EL (cell line): ENCODE measurements around the gene DAB2IP.

Source experiments
- DNase-seq: peaks from one replicate; pipeline ENCODE4 v3.0.0-alpha.2; 2016

DAB2IP gene

DNA sequence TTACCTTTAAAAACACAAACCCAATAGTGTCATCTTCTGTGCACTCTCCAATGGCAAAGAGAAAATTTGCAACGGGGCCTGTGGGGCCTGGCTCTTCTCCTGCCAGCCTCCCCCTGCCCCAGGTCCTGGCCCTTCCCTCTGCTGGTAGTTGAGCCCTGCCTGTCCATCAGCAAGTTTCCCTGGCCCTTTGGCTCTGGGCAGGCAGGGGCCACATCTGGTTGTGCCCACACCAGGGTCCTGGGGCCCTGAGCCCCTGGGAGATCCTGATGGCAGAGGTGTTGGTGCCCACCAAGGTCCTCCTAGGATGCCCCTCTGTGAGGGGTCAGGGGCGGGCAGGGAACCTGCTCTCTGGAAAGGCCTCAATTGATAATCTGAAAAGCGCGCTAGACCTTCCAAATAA, 157.3 kb downstream of the DAB2IP start:
- no peak for DNase-seq

DNA sequence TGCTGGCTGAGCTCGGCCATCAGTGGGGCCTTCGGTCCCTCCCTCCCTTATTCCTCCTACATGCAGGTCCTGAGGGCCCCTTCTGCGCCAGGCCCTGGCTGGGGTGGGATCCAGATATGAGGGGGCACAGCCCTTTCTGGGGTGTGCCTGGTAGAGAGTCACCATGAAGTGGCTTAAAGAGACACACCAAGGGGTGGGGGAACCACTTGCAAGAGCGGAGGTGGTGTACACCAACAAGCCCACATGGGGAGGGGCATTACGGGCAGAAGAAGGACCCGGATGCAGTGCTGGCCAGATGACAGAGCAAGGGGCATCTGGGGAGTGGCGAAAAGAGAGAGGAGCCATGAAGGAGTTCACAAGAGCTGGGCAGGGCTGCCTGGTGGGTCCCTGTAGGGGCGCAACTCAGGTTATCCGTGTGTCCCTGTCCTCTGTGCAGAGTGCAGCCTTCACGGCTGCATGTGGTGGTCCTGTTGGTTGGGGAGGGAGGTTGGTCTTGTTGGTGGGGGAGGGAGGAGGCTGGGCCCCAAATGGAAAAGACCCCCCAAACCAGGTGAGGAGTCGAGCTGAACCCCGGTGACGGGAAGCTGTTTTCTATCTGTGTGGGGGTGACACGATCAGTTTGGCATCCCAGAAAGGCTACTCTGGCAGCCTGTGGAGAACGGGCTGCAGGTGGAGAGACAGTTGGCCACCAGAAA, 158.1 kb downstream of the DAB2IP start:
- DNase-seq, result no peak

DNA sequence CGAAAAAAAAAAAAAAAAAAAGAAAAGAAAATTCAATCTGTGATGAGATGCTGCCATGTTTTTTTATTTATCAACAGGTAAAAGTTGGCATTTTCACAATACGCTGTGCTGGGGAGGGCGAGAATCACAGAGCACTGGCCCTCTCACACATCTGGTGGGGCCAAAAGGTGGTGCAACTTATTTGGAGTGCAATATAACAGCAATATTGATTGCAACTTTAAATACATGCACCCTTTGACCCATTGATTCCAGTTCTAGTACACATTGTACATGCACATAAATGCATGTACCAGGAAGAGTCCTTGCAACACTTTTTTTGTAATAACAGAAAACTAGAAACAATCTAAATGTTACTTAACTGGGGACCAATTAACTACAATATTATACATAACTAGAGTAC, 159.1 kb downstream of the DAB2IP start:
- DNase-seq, result no peak

DNA sequence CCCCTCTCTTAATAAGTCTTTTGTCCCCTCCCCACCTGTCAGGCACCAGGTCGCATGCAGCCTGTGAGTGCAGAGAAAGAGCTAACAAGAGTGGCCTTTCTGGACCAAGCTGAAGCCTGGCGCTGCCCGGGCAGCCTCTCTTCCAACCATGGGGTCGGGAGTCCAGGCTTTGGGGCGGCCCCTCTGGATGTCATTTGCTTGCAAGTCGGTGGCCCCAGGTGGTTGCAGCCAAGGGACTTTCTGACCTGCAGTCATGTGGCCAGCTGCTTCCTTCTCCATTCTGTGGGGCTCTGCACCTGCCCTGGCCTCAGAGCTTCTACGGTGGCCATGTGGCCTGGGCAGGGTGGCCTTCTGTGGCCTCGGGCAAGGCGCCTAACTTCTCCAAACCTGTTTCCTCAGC, 159.7 kb downstream of the DAB2IP start:
- DNase-seq, result no peak

DNA sequence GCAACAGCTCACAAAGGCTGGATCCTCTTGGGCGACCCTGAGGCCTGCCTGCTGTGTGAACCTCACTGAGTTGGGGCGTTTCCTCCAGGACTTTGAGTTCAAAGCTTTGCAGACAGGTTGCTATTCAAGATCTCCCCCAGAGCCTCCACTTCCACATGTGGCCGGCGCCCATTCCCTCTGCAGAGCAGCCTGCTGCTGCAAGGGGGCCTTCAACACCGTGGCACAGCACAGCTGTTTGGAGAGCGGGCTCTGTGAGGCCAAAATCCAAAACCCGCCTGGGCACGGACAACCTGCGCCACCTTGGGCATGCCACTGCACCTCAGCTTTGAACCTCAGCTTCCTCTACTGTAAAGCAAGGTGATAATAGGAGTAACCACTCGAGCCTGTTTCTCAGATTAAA, 160.3 kb downstream of the DAB2IP start:
- DNase-seq, result no peak

GRCh38 chr9:121812159-121812735, 160.8 kb downstream of the DAB2IP start:
- DNase-seq, result no peak

GRCh38 chr9:121813519-121814210, 162.2 kb downstream of the DAB2IP start:
- no peak for DNase-seq

GRCh38 chr9:121814594-121814993, 163.2 kb downstream of the DAB2IP start:
- DNase-seq, result no peak

DNA sequence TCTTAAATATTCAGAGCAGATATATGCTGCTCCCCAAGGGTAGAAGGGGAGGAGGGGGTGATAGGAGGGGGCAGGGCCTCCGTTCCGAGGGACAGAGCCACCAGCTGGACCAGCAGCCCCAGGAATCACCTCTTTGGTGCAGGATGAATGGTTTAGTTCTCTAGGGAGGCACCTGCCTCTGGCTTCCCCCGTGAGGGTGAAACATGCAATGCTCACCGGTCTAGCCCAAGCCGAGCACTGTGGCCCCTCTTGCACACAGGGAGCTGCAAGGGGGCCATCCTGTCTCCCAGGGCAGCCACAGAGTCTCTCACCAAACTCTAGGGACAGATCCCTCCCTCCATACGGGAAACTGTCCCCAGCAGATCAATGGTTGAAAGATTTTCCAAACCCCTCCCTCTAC, 163.7 kb downstream of the DAB2IP start:
- DNase-seq, result no peak

DNA sequence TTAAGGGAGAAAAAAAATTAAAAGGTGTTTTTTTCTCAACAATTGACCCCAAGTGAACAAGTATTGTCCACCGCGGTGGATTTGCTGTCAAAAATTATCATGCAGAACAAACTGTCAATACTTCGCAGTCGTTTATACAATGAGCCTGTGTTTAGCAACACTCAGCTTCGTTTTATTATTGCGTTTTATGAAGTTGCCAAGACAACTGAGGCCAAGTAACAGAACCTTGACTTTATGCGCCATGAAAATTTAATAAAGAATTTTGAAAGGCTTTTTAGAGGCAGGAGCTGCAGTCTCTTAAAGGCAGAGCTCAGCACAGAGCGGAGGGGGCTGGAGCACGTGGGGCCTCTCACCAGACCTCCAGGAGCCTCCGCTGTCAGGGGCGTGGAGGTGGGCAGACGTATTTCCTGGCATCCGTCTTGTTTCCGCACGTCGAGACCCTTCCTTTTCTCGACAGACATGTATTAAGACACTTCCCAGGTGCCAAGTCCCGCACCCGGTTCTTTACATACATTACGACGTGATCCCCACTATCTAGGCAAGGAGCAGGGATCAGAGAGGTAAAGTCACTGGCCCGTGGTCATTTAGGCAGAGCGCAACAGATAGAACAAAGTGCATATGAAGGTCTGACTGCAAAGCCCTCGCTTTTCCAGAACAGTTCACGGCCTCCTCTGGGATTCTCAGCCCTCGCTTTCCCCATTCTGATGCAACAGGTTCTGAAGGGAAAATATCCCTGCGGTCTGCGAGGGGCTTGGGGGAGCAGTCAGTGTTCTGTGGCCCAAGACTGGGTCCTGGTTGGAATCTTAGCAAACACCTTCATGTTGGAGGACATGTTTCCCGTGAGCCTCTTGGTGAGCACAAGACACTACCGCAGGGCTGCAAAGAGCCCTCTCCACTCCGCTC, 164.4 kb downstream of the DAB2IP start:
- no peak for DNase-seq

DNA sequence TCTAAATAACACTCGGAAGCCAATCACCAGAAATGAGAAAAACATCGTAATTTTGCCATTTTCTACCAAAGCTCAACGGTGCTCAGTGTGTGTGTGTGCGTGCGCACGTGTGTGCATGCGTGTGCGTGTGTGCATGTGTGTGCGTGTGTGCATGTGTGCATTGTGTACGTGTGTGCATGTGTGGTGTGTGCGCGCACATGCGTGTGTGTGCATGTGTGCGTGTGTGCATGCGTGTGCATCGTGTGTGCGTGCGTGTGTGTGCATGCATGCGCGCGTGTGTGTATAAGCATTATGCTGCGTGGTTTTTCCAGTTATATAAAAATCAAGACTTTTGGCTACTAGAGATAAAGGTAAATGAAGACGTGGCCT, 165.0 kb downstream of the DAB2IP start:
- no peak for DNase-seq

GRCh38 chr9:121816845-121817450, 165.5 kb downstream of the DAB2IP start:
- DNase-seq, result no peak

DNA sequence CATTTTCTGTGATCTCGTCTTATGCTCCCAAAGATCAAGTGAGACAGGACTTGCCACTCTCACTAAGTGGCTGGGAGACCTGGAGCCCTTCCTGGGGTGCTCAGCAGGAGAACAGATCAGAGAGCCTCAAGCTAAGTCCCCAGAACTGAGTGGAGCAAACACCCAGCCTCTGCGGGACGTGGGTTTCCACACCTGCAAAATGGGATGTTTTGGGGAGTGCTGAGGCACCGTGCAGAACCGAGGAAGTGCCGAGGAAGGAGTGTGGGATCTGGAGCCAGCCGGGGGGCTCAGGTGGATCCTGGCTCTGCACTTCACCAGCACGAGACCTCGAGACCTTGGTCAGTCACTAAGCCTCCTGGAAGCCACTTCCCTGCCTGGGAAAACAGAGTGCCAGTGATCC, 166.0 kb downstream of the DAB2IP start:
- DNase-seq, result no peak

- no peak for DNase-seq
Measured at GRCh38 chr9:121818016-121818661, 166.7 kb downstream of the DAB2IP start.

DNA sequence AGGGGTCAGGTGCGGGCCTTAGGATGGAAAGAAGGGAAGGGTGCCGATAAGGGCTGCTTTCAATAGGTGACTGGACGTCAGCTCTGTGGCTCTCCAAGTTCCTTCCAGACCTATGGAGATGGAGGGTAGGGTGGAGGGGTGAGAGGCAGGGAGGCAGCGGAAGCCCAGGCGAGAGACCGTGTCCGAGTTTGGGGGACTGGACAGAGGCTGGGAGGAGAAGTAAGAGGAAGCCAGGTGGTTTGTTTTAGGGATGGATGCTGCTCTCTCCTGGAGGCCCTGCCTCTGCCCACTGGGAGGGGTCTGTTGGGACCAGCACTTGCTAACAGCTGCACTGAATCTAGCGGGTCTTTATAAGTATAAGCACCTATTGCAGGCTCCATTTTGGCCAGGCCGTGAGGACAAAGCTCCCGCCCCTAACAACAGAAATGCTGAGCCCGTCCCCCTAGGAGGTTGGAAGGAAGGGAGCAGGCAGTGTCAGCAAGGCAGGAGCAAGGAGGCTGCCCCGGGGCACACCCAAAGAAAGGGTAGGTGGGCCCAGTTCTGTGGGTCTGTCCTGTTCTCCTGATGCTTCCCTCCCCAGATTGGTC, 167.5 kb downstream of the DAB2IP start:
- no peak for DNase-seq

DNA sequence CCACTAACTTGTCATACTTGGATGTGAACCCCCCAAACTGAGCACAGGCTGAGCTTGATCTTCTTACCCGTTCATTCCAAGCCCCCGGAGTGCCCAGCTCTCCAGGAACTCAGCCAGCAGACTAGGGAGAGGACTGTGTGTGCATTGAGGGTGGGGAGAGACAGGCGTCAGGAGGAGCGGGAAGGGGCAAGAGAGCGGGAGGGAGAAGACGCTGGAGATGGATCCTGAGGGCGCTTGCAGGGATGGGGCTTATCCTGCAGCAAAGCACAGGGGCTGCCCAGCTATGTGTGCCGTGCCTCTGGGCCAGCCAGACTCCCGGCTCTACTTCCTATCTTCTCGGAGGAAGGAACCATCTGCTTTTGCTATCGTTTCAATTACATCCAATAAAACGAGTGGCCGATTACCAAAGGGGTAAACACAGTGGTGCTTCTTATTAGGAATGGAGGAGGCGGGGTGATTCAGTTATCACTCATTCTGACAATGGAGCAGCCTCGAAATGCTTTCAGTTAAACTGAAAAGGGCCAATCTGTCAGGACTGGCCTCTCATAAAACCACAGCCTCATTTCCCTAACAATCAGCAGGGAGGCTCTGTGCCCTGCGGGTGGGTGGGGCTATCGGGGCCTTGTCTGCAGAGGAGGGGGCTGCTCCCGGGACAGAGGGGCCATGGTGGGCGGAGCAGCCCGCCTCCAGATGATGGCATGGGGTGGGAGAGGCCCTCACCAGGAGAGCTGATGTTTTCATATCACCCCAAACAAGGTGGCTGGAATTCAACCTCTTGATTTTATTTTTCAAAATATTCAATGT, 168.2 kb downstream of the DAB2IP start:
- DNase-seq, result peak; percentile 41

GRCh38 chr9:121820286-121821005, 169.0 kb downstream of the DAB2IP start:
- DNase-seq, result no peak

- DNase-seq, result no peak
Measured at GRCh38 chr9:121821326-121821725, 169.9 kb downstream of the DAB2IP start.

GRCh38 chr9:121822093-121823085, 171.0 kb downstream of the DAB2IP start:
- no peak for DNase-seq
